Stimulated activated naive CD4-positive, alpha-beta T cell (primary cell): Measurements from ENCODE around the gene MYO16.
"Not testable (repeated sequence)": the region's sequence is repeated elsewhere in the genome, so short reads cannot be mapped to it uniquely, and the experiment has no call there.

Experiments
- DNase-seq, 6 experiments: peaks; one replicate each; lab custom pipeline; 2025; lab: John Stamatoyannopoulos, UW

MYO16 gene

DNA sequence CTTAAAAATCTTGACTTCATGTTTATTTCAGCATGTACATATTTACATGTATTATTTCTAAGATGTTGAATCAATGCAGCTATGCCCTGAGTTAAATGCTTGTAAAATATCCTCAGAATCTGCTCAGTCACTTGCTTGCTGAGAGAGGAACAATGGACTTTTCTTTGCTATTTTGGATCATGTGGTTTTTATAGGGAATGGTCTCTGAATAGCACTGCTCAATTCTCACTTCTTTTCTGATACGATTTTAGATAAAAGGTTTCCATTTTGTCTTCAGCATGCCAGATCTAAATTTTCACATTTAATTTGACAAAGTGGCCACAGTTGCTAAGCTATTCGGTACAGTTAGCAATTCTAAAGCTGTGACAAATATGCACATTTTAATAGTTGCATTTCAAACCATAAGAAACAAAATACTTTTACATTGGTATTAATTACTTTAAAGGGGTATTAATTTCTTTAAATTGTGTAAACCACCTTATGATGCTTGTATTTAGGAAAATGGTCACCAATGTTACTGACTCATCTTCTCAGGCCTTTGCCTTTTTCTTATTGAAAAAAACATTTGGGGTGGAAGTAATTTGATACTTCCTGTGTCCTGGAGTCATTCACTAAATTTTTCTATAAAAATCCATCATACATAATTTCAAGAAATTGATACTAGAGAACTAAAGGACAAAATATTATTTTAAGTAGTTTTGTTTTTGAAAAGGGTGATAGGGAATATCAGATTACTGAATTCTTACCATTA, 113.5 kb downstream of the MYO16 start:
- no peak for DNase-seq

GRCh38 chr13:108743522-108743921, 114.1 kb downstream of the MYO16 start:
- DNase-seq = no peak

DNA sequence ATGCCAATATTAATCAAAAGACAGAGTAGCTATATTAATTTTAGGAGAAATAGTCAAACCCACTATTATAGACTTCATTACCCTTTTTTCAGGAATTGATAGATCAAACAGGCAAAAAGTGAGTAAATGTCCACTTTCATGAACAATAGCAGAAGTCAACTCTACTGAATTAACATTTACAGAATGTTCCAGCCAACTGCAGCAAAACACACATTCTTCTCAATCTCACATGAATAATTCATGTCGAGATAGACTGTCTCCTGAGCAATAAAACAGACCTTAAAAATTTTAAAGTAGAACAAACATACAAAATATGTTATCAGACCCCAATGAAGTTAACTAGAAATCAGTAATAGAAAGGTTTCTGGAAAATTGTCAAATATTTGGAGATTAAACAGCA, 118.4 kb downstream of the MYO16 start:
- DNase-seq = no peak

DNA sequence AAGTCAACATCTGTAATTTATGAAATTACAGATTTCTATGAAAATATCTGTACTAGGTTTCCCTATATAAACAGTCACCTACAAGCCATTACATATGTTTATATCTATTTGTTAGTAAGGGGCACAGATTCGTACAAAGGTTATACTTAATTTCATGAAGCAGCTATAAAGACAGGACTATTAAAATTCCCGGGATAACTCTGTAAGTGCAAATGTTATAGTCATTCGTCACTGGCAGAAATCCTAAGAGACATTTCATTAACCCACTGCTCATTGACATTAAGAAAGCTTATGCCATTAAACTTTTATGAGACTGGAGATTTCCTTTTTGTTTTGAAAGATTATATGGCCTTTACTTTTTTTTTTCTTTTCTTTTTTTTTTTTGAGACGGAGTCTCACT, 122.9 kb downstream of the MYO16 start:
- DNase-seq = no peak

- DNase-seq = no peak
Observed at GRCh38 chr13:108755083-108755482, 125.7 kb downstream of the MYO16 start.

GRCh38 chr13:108760129-108760528, 130.7 kb downstream of the MYO16 start:
- no peak for DNase-seq

GRCh38 chr13:108760541-108760940, 131.1 kb downstream of the MYO16 start:
- no peak for DNase-seq

DNA sequence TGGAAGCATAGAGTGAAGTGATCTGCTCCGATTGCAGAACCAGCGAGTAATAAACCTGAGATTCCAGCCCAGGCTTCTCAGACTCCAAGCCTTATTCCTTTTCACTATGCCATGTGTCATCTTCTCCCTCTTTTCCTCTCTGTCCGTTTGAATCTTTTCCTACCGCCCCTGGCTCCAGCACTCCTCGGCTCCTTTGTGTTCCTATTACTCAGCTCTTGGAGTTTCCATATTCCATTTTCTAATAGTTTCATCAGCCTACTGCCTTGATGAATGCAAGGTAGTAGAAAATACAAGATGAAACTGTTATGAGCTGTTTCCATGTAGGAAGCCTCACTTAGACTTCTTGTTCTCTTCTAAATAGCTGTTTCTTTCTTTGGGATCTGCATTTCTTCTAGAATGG, 138.6 kb downstream of the MYO16 start:
- no peak for DNase-seq

DNA sequence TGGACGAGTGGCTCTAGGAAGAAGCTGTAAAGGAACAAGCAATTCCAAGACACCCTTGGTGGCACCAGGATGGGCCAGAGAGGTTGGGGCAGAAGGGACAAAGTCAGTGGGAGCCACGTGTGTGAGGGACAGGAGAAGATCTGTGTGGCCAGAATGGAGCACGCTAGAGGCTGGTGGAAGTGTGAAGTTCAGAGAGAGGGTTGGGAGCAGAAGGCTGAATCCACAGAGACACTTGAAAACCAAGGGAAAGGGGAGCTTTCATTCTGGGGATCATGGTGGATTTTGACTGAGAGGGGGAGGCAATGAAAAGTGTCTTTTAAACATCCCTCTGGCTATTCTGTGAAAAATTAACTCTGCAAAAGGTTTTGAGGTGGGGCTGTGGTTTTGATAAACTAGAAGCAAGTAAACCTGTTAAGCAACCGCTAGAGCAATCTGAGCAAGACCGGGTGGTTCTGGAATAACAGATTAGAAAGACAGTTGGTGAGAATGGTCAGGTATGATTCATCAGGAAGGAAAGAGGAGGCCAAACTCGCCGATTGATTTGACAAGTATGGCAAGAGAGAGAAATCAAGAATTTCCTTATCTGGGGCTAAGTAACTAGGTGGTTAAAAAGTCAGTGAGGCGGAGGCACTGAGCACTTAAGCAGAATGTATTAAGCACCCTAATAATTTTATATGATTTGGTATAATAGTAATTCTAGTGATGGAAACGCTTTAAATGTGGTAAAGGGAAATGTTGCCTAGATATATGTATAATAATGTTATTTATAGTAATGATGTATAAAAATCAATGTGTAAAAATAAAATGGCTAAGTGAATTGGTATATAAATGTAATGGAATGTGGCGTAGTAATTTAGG, 140.0 kb downstream of the MYO16 start:
- DNase-seq = no peak

- no peak for DNase-seq
Observed at GRCh38 chr13:108775597-108775996, 146.2 kb downstream of the MYO16 start.

DNA sequence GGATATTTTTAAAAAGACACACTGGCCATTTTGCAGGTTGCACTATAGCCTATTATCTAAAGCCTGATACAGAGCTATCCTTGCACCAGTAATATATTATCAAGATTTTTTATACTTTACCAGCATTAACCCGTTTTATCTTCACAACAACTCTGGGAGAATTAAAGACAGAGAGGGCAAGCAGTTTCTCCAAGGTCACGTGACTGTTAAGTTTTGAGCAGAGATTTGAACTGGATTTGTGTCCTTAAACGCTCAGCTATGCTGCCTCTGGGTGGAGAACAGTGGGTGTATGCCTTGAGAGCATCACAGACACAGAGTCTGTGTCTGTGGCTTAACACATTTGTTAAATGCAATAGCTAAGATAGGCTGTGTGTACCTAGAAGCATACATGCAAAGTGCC, 147.2 kb downstream of the MYO16 start:
- DNase-seq = no peak

- no peak for DNase-seq
Observed at GRCh38 chr13:108777421-108778420, 148.3 kb downstream of the MYO16 start.

- no peak for DNase-seq
Observed at GRCh38 chr13:108779308-108779707, 149.9 kb downstream of the MYO16 start.

DNA sequence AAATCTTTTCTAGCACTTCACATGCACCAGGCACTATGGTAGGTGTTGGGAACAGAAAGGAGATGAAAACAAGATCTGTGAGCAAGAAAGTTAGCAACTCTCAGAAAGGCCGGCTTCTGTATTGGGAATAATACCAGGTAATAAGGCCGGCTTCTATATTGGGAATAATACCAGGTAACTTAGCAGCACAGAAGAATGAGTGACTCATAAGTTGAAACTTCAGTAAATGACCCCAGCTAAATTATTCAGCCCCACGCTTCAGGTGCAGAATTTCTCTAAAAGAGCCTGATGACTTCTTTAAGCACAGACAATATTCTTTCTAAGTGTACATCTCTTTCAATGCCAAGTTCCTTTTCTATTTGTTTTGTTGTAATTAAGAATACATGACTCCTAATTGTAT, 151.3 kb downstream of the MYO16 start:
- DNase-seq = no peak

- no peak for DNase-seq
Observed at GRCh38 chr13:108781312-108781711, 151.9 kb downstream of the MYO16 start.

- DNase-seq = not testable (repeated sequence)
Observed at GRCh38 chr13:108782480-108782879, 153.1 kb downstream of the MYO16 start.

GRCh38 chr13:108785844-108786243, 156.4 kb downstream of the MYO16 start:
- DNase-seq = no peak

DNA sequence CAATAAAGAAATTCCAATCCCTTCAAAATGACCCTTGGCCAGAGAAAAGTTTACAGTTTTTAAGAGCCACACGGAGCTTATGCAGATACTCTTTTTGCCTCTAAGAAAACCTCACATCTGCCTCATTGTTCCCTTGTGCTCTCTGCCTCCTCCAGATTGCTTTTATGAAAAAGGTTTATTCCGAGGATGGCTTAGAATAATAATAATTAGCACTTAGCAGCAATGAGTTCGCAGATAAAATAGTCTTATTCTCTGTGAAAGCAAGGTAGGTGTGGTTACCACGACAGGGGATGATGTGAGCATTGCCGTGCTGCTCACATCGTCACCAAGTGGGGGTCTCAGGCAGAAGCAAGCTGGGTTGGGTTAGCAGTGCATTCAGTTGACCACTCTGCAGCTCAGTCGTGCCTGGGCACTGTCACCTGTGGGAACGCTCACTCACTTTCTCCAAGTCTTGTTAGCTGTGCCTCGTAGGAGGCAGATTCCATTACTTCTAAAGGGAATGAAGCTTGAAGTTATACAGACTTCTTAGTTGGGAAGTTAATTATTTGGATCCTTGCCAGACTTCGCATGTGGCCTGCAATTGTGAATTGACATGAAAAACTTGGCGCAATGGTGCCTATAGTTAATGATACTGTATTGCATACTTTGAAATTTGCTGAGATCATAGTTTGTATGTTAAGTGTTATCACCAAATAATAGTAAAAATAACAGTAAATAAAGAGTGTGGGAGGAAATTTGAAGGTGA, 157.2 kb downstream of the MYO16 start:
- no peak for DNase-seq

DNA sequence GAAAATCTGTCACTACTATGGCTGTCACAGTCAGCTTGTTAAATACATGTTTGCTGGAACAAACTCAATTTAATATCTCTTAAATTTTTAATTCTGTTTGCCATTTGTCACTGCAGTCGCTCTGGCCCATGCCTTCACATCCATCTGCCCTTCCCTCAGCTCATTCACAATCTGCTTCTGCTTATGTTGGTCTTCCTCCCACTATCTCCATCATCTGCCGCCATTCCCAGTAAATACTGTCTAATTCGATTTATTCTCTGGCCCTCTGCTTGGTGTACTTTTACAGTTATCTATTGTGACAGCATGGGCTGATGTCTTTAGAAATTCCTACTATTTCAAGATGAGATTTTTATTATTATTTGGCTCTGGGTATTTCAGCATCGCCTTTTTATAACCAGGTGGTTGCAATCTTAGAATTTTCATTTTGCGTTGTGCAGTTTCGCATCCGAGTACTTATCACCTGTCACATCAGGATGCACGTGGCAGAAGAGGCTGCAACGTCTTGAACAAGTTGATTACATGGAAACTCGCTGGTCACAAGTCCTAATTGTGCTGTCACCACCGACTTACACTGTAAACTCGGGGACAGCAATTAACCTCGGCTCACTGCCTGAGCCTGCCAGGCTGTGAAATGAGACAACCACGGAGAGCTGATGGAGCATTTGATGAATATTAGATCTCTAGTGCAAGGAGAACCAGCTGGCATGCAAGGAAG, 158.4 kb downstream of the MYO16 start:
- no peak for DNase-seq

DNA sequence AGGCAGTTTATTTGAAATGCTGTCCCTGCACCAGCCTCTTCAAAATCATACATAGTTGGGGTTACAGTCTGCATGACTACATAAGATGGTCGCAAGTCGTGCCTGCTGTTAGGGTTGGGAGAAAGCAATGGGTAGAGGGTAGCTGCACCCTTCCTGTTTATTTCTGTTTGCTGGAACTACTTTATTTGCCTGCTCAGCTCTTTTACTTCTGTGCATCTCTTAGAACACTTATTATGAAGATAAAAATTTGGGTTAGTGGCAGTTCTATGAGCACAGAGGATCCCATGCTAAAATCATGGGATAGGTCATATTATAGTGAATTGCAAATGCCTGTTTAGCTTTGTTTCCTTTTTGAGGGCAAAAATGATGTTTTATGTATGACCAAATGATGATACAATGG, 160.1 kb downstream of the MYO16 start:
- DNase-seq = no peak

DNA sequence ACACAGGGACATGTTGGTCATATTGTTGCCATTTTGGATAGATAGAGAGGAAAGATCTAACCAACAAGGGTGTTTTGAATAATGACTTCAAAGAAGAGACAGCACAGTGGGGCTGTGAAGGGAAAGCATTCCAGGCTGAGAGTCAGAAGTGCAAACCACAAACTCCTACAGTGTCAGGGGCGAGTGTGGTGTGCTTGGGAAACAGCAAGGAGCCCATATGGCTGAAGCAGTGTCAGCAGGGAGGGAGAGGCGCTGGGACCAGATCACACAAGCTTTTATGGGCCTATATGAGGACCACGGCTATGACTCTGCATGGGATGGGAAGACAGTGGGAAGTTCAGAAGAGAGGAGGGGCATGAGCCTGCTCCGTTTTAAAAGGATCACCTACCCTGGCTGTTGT, 166.4 kb downstream of the MYO16 start:
- no peak for DNase-seq
